Measurements from ENCODE around the gene SND1.

- no peak for TF ChIP-seq CTCF (IDR thresholded peaks at IDR 0.05)
- TF ChIP-seq POLR2A (IDR thresholded peaks at IDR 0.05) = no peak
Measured at GRCh38 chr7:127863082-127863481, 211.1 kb downstream of the SND1 start.
